Epithelial cell of prostate (primary cell): Measurements from ENCODE around the gene RALGDS.

Source experiments
- DNase-seq: peaks from one replicate; pipeline ENCODE4 v3.0.0-alpha.2; 2011; ENCODE audit warnings: low read depth, low spot score
- H3K27ac ChIP-seq: fragments of 450-650 bp; 2 replicates; pipeline ENCODE4 v1.5.1; 2017; ENCODE audit warnings: mild to moderate bottlenecking

RALGDS gene

GRCh38 chr9:133109931-133110650 lies 10.9 kb downstream of the RALGDS start:
- DNase-seq, result no peak
- H3K27ac ChIP-seq, result no peak overlapping the region

- H3K27ac ChIP-seq, result no peak overlapping the region
- DNase-seq, result no peak
Measured at GRCh38 chr9:133108794-133109641, 12.0 kb downstream of the RALGDS start.

GRCh38 chr9:133107961-133108793 lies 12.9 kb downstream of the RALGDS start:
- no peak overlapping the region for H3K27ac ChIP-seq
- no peak for DNase-seq

- no peak overlapping the region for H3K27ac ChIP-seq
- DNase-seq, result no peak
Measured at GRCh38 chr9:133107245-133107722, 13.8 kb downstream of the RALGDS start.

GRCh38 chr9:133106511-133107244 lies 14.4 kb downstream of the RALGDS start:
- no peak for DNase-seq
- H3K27ac ChIP-seq, result no peak overlapping the region

GRCh38 chr9:133105461-133105770 lies 15.6 kb downstream of the RALGDS start:
- H3K27ac ChIP-seq, result no peak overlapping the region
- no peak for DNase-seq

- DNase-seq, result no peak
- no peak overlapping the region for H3K27ac ChIP-seq
Measured at GRCh38 chr9:133104718-133105460, 16.2 kb downstream of the RALGDS start.

GRCh38 chr9:133103987-133104505 lies 17.0 kb downstream of the RALGDS start:
- no peak for DNase-seq
- H3K27ac ChIP-seq, result no peak overlapping the region

GRCh38 chr9:133103183-133103986 lies 17.7 kb downstream of the RALGDS start:
- no peak for DNase-seq
- no peak overlapping the region for H3K27ac ChIP-seq

- H3K27ac ChIP-seq, result no peak overlapping the region
- DNase-seq, result no peak
Measured at GRCh38 chr9:133102190-133103021, 18.6 kb downstream of the RALGDS start.

GRCh38 chr9:133101356-133102189 lies 19.5 kb downstream of the RALGDS start:
- H3K27ac ChIP-seq, result no peak overlapping the region
- no peak for DNase-seq

GRCh38 chr9:133100506-133101355 lies 20.3 kb downstream of the RALGDS start:
- DNase-seq, result no peak
- no peak overlapping the region for H3K27ac ChIP-seq

GRCh38 chr9:133099726-133100505 lies 21.1 kb downstream of the RALGDS start:
- DNase-seq, result no peak
- no peak overlapping the region for H3K27ac ChIP-seq

GRCh38 chr9:133098871-133099270 lies 22.2 kb downstream of the RALGDS start:
- H3K27ac ChIP-seq, result no peak overlapping the region
- DNase-seq, result no peak
